NCI-H1105 (cell line): ENCODE measurements around the gene RCC1.
A peak's percentile ranks its signal among the peaks of the same experiment; 100 is the strongest.
"Not testable (repeated sequence)": the region's sequence is repeated elsewhere in the genome, so short reads cannot be mapped to it uniquely, and the experiment has no call there.

Experiments
- DNase-seq: peaks from one replicate; lab custom pipeline; 2025; lab: John Stamatoyannopoulos, UW

The RCC1 gene

DNA sequence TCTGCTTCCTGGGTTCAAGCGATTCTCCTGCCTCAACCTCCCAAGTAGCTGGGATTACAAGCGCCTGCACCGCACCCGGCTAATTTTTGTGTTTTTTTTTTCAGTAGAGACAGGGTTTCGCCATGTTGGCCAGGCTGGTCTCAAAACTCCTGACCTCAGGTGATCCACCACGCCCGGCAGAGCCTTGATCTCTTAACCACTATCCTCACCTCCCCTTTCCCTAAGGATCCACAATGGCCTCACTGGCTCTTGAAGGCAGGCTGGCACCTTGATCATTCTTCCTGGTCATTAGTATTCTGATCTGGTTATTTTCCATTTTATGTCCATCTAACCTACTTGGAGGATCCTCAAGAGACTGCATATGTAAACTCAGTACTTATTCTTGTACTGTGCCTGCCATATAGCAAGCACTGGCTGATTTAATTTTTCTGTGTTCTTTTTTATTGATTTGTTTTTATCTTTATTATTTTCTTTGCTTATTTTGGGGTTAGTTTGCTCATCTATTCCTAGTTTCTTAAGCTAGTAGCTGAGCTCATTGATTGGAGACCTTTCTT lies 6.3 kb downstream of the RCC1 start:
- DNase-seq = no peak

DNA sequence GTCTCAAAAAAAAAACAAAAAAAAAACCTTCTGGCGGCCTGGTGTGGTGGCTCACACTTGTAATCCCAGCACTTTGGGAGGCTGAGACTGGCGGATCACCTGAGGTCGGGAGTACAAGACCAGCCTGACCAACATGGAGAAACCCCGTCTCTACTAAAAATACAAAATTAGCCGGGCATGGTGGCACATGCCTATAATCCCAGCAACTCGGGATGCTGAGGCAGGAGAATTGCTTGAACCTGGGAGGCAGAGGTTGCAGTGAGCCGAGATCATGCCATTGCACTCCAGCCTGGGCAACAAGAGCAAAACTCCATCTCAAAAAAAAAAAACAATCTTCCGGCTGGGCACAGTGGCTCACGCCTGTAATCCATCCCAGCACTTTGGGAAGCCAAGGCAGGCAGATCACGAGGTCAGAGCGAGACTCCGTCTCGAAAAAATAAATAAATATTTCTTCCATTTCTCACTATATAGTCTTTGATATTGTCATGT lies 8.6 kb downstream of the RCC1 start:
- DNase-seq = not testable (repeated sequence)

DNA sequence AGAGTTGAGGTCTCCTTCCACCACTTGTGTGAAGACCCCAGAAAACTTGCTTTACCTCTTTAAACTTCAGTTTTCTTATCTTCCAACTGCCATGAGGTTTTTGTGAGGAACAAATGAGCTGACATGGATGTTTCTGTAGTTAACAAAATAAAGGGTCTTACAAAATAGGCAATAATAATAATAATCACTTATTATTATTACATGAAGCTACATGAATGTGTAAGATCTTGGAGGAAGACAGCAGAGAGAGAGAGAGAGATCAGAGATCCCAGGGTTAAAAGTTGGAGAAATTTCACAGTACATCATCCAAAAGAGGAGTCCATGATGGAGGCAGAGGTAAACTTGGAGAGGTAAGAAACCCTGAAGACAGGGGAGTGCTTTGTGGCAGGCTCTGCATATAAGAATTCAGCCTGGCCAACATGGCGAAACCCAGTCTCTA lies 10.7 kb downstream of the RCC1 start:
- no peak for DNase-seq

DNA sequence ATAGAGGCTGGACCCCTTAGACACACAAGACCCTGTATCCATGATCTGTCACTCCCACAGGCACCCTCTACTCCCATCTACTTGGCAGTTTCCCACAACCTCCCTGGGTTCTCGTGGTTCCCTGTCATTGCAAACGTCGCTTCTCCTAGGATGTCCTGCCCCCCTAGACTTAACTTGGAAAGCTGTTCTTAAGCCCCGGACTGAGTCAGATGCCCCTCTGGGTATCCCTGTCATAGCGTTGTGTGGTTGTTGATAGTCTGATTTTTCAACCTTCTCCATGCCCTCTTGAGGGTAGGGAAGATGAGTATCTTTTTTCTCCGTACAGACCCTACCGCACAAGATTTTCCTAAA lies 11.8 kb downstream of the RCC1 start:
- no peak for DNase-seq

DNA sequence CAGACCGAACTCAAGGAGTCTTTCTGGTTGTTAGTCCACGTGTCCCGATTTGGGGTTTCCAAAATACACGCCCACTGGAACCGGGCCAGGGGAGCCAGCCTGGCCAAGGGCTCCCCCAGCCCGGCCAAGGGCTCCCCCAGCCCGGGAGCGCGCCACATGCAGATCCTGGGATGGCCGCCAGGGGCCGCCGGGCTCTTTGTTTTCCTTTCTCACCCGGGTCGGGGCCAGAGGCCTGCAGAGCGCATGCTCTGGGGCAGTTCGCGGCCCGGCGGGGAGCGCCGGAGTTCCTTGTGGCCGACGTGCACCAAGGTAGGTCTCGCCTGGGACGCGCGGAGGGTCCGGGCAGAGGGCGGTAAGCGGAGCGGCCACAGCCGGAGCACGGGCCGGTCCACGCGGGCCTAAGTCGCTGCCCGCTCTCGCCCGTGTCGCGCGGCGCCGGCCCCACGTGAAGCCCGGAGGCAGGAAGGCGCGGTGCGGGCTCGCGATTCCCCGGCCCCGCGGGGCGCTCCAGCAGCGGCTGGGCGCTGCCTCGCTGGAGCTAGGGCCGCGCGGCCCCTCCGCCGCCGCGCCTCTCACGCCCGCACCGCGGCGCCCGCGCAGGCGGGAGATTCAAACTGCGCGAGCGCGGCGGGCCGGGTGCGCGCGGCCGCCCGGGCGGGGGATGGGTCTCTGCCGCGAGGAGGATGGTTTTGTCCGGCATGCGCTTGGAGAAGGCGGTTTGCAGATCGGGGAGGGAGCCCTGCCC lies 12.3 kb downstream of the RCC1 start:
- peak; percentile 84 for DNase-seq

DNA sequence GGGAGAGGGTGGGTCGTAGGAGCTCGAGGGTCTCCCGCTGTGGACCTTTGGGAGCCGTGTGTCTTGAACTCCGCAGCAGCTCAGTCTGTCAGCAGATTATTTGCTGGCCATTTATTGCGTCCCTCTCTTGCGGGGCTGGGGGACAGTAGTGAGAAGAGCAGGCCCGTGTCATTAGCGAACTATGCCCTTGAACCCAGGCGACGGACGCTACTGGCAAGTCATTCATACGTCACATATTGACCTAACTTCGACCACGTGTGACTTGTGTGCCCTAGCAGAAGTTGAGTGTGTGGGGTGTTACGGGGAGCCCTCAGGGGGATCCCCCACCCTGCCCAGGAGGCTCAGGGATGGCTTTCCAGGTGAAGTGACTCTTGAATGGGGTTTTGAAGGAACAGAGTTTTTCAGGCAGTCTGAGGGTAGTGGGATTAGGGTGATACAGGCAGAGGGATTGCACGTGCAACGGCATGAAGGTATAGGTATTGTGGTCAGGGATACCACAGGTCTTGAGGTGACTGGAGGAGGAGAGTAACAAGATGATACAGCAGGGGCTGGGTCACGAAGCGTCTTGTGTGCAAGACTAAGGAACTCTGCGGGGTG lies 13.0 kb downstream of the RCC1 start:
- DNase-seq = no peak

DNA sequence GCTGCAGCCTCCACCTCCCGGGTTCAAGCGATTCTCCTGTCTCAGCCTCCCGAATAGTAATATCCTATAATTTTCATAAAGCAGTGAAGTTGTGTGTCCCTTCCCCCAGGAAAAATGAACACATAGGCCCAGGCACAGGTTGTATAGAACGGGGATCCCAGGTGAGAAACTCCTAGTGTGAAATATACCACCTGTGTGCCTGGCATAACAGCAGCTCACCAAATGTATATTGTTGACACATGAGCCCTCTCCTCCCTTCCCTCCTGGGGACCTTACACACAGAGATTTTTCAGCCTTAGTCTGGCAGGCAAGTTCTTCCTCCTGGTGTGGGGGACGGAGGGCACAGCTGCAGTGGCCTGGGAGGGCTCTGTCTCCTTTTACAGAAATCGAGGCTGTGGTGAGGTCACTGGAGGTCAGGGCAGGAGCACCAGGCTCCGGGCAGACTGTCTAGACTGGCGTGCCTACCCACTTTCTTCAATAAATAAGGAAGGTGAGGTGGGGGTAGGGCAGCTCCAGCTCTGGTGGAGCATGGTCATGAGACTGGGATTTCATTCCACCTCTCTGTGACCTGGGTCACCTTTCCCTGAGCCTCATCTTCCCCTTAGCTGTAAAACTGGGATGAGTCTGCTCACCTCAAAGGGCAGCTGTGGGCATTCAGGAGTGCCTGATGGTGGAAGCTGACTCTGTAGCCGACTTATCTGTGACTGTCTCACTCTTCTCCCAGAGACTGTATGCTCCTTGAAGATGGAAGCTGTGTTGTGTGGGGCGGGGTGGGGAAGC lies 14.3 kb downstream of the RCC1 start:
- no peak for DNase-seq

DNA sequence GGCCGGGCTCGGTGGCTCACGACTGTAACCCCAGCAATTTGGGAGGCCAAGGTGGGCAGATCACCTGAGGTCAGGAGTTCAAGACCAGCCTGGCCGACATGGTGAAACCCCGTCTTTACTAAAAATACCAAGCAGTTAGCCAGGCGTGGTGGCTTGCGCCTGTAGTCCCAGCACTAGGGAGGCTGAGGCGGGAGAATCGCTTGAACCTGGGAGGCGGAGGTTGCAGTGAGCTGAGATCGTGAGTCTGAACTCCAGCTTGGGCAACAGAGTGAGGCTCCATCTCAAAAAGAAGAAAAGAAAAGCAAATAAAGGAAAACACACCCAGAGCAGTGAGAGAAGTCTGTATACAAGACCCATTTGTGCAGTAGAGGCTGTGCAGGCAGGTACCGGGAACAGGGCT lies 15.0 kb downstream of the RCC1 start:
- DNase-seq = not testable (repeated sequence)

DNA sequence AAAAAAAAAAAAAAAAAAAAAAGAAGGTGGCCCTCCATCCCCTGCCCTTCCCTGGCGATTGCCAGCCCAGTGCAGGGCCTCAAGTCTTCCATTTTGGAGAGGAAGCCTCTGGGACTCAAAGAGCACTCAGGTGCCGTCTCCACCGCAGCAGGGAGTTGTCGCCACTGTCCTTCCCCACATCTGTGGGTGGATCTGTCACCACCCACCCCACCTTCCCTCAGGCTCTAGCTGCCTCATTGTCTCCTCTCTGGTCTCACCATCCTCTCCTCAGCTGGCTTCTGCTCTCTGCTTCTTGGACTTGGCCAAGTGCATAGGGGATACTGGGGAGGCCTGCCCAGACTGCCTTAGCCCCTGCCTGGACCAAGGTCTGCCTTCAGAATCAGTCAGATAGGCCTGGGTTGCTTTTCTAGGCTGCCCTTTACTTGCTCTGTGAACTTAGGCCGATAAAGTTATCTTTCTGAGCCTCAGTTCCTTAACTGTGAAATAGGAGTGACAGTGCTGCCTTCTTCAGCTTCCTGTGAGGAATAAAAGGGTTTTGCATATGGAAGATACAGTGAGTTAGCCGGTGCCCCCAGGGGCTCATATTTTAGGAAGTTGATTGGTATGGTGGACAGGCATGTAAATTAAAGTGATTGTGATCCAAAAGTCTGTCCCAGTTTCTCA lies 15.8 kb downstream of the RCC1 start:
- no peak for DNase-seq

DNA sequence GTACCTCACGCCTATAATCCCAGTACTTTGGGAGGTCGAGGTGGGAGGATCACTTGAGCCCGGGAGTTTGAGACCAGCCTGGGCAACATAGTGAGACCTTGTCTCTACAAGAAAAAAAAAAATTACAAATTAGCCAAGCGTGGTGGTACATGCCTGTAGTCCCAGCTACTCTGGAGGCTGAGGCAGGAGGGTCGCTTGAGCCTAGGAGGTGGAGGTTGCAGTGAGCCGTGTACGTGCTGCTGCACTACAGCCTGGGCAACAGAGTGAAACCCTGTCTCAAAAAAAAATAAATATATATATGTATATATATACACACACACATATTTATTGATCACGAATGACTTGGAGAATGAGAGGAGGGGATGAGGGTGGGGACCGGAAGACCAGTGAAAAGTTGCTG lies 16.7 kb downstream of the RCC1 start:
- not testable (repeated sequence) for DNase-seq

DNA sequence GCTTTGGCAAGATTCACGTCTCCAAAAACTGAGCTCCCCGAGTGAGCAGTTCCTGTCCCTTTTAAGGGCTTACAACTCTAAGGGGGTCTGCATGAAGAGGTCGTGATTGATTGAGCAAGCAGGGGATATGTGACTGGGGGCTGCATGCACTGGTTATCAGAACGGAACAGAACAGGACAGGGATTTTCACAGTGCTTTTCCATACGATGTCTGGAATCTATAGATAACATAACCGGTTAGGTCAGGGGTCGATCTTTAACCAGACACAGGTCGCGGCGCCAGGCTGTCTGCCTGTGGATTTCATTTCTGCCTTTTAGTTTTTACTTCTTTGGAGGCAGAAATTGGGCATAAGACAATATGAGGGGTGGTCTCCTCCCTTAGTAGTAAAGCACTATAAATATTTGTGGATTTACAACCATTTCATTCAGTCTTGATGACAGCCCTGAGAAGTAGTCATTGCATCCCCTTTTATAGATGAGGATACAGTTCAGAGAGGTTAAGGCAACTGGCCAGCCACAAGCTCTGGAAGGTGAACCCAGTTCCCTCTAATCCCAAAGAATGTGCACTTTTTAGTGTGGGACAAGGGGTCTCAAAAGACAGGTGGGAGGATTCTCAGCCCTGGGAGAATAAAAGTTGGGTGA lies 19.3 kb downstream of the RCC1 start:
- not testable (repeated sequence) for DNase-seq

DNA sequence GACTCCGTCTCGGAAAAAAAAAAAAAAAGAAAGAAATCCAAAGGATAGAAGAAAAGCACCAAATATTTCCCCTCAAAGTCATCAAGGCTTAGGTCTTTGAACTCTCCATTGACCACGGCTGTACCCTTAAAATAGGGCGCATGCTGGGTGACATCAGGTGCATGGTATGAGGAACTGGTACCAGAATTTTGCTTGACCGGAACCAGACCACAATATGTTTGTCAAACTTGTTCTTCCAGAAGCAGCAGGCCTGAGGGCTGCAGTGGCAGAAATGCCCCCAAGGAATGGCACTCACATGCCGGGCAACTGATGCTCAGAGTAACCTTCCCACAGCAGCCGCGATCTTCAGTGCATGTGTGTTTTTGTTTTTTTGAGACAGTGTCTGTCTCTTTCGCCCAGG lies 21.0 kb downstream of the RCC1 start:
- no peak for DNase-seq

DNA sequence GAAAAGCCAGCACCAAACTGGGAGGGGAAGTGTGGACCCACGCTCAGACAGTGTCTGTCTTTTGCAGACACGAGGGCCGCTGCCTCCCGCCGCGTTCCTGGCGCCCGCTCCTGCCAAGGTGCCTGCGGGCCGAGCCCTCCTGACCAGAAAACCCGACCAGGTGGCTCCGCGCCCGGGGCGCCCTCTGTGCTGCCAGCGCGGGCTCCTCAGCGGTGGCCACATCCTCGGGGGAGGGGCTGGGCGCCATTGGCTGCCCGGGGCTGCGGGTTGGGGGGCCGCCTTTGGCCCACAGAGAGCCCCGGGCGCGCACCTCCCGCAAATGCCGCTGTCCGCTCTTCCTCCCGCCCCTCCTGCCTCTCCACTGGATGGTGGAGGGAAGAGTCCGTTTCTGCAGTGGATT lies 24.6 kb downstream of the RCC1 start:
- DNase-seq = no peak

DNA sequence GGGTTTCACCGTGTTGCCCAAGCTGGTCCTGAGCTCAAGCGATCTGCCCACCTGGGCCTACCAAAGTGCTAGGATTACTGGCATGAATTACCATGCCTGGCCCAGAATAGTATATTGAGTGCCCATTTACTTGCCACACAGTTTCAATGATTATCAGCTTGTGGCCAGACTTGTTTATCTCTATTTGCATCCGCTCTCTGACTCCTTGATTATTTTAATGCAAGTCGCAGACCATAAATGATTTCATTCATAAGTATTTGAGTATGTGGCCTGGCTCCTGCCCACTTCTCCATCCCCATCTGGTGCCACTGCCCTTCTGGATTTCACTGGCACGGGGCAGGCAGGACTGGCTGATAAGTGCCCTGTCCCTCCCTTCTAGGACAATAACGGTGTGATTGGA lies 28.8 kb downstream of the RCC1 start:
- DNase-seq = no peak

DNA sequence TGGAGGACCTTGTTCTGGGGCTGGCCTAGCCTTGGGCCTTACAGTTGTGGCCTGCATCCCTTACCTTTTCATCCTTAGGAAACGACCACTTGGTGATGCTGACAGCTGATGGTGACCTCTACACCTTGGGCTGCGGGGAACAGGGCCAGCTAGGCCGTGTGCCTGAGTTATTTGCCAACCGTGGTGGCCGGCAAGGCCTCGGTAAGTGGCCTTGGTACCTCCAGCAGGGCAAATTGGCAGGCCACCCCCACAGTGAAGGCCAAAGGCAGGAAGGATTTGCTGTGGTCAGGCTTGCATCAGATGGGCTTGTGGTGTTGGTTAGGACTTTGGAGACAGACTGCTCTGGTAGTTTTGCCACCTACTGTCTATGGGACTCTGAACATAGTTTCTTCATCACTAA lies 29.3 kb downstream of the RCC1 start:
- DNase-seq = no peak

DNA sequence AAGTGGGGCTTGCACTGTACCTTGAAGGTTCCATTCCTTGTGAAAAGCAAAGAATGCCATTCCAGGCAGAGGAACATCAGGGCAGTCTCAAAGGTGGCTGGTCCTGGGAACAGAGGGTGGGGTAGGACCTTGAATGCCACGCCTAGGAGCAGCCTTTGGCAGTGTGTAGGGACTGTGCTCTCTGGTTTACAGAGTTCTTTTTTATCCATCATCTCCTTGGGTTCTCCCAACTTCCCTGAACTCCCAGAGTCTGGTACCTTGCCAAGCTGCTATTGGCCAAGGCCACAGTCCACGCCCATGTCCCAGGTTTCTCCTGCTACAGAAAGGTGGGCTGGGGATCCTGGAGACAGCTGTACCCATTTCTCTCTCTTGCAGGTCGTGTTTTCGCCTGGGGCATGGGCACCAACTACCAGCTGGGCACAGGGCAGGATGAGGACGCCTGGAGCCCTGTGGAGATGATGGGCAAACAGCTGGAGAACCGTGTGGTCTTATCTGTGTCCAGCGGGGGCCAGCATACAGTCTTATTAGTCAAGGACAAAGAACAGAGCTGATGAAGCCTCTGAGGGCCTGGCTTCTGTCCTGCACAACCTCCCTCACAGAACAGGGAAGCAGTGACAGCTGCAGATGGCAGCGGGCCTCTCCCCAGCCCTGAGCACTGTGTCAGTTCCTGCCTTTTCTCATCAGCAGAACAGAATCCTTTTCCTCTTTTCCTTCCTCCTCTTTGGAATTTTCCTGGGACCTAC lies 31.8 kb downstream of the RCC1 start:
- no peak for DNase-seq

DNA sequence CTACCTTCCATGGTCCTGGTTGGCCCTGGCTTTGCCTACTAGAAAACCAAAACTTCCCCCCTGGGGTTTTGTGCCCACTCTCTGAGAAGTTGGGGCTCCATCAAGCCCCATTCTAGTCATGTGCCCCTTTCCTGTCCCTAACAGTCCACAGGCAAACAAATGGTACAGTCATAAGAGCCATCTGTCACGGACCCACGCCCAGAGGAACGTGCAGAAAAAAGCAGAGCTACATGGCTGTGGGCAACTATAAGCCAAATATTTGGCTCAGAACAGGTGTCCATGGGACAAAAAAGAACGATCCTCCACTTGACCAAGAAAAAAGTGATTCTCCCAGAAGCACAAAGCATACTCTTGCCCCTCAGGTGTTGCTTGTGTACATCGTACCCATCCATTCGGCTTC lies 32.4 kb downstream of the RCC1 start:
- no peak for DNase-seq

DNA sequence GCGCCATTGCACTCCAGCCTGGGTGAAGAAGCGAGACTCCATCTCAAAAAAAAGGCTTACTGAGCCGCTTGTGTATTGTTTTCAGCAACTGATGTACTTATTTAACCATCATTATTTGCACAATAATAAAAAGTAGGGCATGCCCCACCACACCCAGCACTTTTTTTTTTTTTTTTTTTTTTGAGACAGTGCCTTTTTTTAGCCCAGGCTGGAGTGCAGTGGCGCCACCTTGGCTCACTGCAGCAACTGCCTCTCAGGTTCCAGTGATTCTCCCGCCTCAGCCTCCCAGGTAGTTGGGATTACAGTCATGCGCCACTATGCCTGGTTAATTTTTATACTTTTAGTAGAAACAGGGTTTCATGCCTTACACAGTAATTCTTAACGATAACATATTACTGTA lies 34.8 kb downstream of the RCC1 start:
- no peak for DNase-seq

DNA sequence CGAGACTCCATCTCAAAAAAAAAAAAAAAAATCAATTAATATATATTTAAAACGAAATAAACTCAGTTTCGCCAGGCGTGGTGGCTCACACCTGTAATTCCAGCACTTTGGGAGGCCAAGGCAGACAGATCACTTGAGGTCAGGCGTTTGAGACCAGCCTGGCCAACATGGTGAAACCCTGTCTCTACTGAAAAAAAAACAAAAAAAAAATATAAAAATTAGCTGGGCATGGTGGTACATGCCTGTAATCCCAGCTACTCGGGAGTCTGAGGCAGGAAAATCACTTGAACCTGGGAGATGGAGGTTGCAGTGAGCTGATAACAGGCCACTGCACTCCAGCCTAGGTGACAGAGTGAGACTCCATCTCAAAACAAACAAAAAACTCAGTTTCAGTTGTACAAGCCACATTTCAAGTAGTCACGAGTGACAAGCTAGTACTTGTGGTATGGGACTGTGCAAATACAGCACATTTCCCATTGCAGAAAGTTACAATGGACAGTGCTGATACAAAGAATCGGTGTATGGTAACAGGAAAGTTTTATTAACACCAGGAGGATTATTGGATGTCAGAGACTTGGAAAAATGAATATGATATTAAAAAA lies 35.7 kb downstream of the RCC1 start:
- DNase-seq = not testable (repeated sequence)

DNA sequence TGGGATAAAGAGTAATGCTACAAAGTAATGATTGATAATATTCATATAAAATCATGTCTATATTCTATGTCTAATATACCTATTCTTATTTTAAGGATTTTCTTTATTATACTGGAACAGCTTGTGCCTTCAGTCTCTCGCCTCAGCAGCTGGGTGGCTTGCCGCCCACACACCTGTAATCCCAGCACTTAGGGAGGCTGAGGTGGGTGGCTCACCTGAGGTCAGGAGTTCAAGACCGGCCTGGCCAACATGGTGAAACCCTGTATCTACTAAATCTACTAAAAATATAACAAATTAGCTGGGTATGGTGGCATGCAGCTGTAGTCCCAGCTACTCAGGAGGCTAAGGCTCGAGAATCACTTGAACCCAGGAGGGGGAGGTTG lies 39.4 kb downstream of the RCC1 start:
- no peak for DNase-seq

DNA sequence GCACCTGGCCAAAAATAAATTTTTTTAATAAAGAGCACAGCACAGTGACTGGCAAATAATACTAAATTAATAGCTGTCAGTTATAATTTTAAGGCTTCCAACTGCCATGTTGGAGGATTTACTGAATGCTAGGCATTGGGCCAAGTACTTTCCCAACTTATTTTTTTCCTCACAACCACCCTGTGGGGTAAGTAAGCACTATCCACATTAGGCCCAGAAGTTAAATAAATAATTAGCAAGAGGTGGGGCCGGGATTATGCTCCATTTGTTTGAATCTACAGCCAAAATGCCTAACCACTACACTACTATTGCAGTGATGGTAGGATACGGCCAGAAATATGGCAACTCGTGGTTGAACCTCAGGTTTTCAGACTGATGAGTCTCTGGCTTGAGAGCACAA lies 42.5 kb downstream of the RCC1 start:
- DNase-seq = no peak
